ENCODE data around the gene PHKA1. TPM values are rescaled to one million over a fixed set of nuclear protein-coding genes. Genes with fewer than 3 reads are reported as not detected.

The PHKA1 gene
- total RNA-seq, 4 donors from 2014 or later = 2.1 to 9.0 (median 5.6) TPM

DNA sequence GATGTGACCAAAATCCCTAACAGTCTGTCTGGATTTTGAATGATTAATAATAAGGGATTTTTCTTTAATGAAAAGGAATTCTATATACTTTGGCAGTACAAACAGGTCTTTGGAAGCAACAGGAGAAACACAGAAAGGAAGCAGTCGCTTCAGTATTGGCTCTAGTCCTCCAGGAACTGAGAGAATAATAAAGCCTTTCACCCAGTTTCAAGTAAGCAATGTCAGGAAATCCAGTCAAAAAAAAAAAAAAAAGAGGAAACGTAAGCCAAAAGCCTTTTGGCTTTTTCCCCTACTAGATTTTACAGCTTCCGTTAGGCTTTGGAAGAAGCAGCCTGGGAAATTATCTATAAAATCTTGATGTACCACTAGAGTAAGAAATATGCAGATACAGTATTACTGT is 79.8 kb downstream of the PHKA1 start:
- TF ChIP-seq, protein P1, sequence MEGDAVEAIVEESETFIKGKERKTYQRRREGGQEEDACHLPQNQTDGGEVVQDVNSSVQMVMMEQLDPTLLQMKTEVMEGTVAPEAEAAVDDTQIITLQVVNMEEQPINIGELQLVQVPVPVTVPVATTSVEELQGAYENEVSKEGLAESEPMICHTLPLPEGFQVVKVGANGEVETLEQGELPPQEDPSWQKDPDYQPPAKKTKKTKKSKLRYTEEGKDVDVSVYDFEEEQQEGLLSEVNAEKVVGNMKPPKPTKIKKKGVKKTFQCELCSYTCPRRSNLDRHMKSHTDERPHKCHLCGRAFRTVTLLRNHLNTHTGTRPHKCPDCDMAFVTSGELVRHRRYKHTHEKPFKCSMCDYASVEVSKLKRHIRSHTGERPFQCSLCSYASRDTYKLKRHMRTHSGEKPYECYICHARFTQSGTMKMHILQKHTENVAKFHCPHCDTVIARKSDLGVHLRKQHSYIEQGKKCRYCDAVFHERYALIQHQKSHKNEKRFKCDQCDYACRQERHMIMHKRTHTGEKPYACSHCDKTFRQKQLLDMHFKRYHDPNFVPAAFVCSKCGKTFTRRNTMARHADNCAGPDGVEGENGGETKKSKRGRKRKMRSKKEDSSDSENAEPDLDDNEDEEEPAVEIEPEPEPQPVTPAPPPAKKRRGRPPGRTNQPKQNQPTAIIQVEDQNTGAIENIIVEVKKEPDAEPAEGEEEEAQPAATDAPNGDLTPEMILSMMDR (IDR thresholded peaks at IDR 0.05) = no peak
- no peak for TF ChIP-seq POLR2A (IDR thresholded peaks at IDR 0.05)
- no peaks in the 10 kb centered on the region for H3K4me1 ChIP-seq
- no peaks in the 10 kb centered on the region for H3K9me3 ChIP-seq
- no peaks in the 10 kb centered on the region for H3K36me3 ChIP-seq
- DNase-seq = no peak
- no peak overlapping the region for H3K4me3 ChIP-seq
- H3K27ac ChIP-seq = peak overlapping the region; percentile 14 to 34
- H3K27me3 ChIP-seq = no peaks in the 10 kb centered on the region
- intact Hi-C loops (cut with DNase I; ENCODE audit: low total_unique reads) = no loop called here

DNA sequence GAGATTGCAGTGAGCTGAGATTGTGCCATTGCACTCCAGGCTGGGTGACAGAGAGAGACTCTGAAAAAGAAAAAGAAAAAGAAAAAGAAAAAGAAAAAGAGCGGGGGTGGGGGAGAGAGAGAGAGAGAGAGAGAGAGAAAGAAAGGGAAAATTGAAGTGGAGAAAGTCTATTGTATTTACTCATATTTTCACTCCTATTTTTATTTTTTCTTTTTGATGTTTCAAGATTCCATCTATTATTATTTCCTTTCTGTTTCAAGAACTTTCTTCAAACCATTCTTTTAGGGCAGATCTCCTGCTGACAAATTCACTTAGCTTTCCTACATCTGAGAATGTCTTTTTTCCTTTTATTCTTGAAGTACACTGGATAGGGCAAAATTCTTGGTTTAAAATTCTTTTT is 83.9 kb downstream of the PHKA1 start:
- Histone ChIP-seq H3K36me3 (no peaks in the 10 kb centered on the region), H3K9me3 (no peaks in the 10 kb centered on the region), H3K4me1 (no peaks in the 10 kb centered on the region), H3K4me3 (no peak overlapping the region), H3K27me3 (no peaks in the 10 kb centered on the region), H3K27ac (no peak overlapping the region)
- no peak for TF ChIP-seq POLR2A (IDR thresholded peaks at IDR 0.05)
- TF ChIP-seq, protein P1 (IDR thresholded peaks at IDR 0.05) = no peak
- no peak for DNase-seq
- intact Hi-C loops (cut with DNase I; ENCODE audit: low total_unique reads) = no loop called here

DNA sequence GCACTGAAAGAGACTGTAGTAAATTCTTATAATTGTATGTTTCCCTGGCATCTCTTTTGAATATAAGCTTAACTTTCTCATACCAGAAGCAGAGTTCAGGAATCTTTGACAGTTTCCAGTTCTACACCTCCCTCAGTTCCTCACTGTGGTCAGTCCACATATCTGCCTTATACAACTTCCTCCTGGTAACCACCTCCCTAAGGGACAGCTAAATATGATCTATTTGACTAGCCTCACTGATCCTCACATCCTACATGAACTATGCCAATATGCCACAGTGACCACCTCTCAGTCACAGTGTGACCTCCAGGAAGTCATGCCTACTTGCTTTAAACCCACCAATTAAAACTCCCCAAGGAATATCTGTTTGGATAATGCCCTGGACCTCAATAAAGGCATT is 89.9 kb downstream of the PHKA1 start:
- H3K9me3 ChIP-seq = no peaks in the 10 kb centered on the region
- intact Hi-C loops (cut with DNase I; ENCODE audit: low total_unique reads) = no loop called here
- H3K27me3 ChIP-seq = no peaks in the 10 kb centered on the region
- no peak for DNase-seq
- H3K36me3 ChIP-seq = no peaks in the 10 kb centered on the region
- TF ChIP-seq, protein P1 (IDR thresholded peaks at IDR 0.05) = no peak
- no peak for TF ChIP-seq POLR2A (IDR thresholded peaks at IDR 0.05)
- H3K4me3 ChIP-seq = no peak overlapping the region
- H3K4me1 ChIP-seq = no peaks in the 10 kb centered on the region
- H3K27ac ChIP-seq = no peak overlapping the region

DNA sequence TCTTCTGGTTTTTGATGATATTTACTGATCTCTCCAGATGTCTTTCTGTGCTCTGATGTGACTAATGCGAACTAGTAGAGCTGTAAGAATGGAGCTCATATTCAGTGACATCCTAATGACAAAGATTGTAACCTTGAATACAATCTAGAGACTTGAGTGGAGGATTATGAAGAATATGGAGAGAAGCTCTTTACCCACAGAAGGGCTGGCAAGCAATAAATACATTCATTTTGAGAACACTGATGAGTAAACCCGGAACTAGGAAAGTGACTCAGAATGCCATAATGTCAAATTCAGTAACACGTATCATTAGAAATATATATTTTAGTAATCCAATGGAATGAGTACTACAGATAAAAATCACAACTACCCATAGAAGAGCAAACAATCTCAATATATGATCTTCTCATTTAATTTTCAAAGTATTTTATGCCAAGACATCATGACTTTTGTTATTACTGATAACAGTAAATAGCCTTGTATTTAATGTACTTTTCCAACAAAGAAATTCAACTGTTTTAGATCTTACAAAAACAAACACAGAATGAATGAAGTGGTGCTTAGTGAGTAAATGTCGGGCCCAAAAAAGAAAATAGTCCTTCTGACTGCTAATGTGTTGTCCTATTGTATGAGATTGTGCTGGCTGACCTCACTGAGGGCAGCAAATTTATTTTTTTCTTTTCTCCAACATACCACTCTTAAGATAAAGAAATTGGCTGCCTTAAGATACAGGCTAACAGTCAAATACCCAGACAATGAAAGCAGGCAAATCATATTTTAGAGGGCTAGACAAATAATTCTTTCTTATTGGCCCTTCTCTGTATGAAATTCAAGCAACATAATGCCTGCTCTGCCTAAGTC is 92.3 kb downstream of the PHKA1 start:
- intact Hi-C loops (cut with DNase I; ENCODE audit: low total_unique reads) = no loop called here
- TF ChIP-seq POLR2A (IDR thresholded peaks at IDR 0.05) = no peak
- TF ChIP-seq, protein P1 (IDR thresholded peaks at IDR 0.05) = no peak
- no peaks in the 10 kb centered on the region for H3K36me3 ChIP-seq
- peak overlapping the region; percentile 51 to 66 for H3K27ac ChIP-seq
- DNase-seq = no peak
- no peak overlapping the region for H3K4me3 ChIP-seq
- no peaks in the 10 kb centered on the region for H3K4me1 ChIP-seq
- no peaks in the 10 kb centered on the region for H3K27me3 ChIP-seq
- H3K9me3 ChIP-seq = no peaks in the 10 kb centered on the region

DNA sequence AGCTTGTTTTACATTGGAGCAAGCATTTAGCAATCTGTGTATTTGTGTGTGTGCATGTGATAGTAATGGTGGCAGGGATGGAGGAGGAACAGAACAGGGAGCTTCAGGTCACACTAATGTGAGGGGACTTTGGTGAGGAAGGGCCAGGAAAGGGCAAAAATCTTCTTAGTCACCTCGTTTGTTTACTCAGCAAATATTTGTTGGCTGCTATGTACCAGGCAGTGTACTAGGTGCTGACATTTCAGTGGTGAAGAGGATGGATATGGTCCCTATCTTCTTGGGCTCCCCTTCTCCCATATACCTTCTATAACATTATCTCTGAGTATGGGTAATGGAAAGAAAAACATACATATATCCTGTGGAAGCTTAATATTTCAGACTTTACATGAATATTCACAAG is 92.9 kb downstream of the PHKA1 start:
- Histone ChIP-seq H3K4me3 (no peak overlapping the region), H3K27me3 (no peaks in the 10 kb centered on the region), H3K36me3 (no peaks in the 10 kb centered on the region), H3K27ac (peak overlapping the region; percentile 51 to 66), H3K9me3 (no peaks in the 10 kb centered on the region), H3K4me1 (no peaks in the 10 kb centered on the region)
- DNase-seq = no peak
- intact Hi-C loops (cut with DNase I; ENCODE audit: low total_unique reads) = no loop called here
- no peak for TF ChIP-seq POLR2A (IDR thresholded peaks at IDR 0.05)
- TF ChIP-seq, protein P1 (IDR thresholded peaks at IDR 0.05) = no peak
